SH-SY5Y (cell line): ENCODE results near the gene KCNMB1.

Experiments used
- GATA2 ChIP-seq: IDR thresholded peaks from 2 replicates; pipeline ENCODE4 v1.6.1; 2011; ENCODE audit warnings: mild to moderate bottlenecking, low read depth, low read length
- GATA3 ChIP-seq: IDR thresholded peaks from 2 replicates; pipeline ENCODE4 v1.6.1; 2011; ENCODE audit warnings: low read depth, mild to moderate bottlenecking, low read length, moderate library complexity

Gene KCNMB1

GRCh38 chr5:170405817-170406216 lies 16.6 kb upstream of the KCNMB1 start:
- TF ChIP-seq GATA3 (no peak), GATA2 (no peak)

GRCh38 chr5:170404398-170404797 lies 15.2 kb upstream of the KCNMB1 start:
- no peak for TF ChIP-seq GATA3
- TF ChIP-seq GATA2 = no peak

- TF ChIP-seq GATA3 (no peak), GATA2 (no peak)
Measured at GRCh38 chr5:170403675-170404074, 14.5 kb upstream of the KCNMB1 start.

- TF ChIP-seq GATA3 (no peak), GATA2 (no peak)
Measured at GRCh38 chr5:170402508-170402907, 13.3 kb upstream of the KCNMB1 start.

GRCh38 chr5:170397059-170397458 lies 7.9 kb upstream of the KCNMB1 start:
- no peak for TF ChIP-seq GATA2
- TF ChIP-seq GATA3 = no peak

- TF ChIP-seq GATA2 (no peak), GATA3 (no peak)
Measured at GRCh38 chr5:170393958-170394357, 4.8 kb upstream of the KCNMB1 start.

- TF ChIP-seq GATA2 (no peak), GATA3 (no peak)
Measured at GRCh38 chr5:170393235-170393634, 4.1 kb upstream of the KCNMB1 start.

GRCh38 chr5:170390472-170390871 lies 1.3 kb upstream of the KCNMB1 start:
- no peak for TF ChIP-seq GATA2
- TF ChIP-seq GATA3 = no peak

GRCh38 chr5:170389550-170389892 lies 354 bp upstream of the KCNMB1 start:
- TF ChIP-seq GATA2 (no peak), GATA3 (no peak)

- TF ChIP-seq GATA2 (no peak), GATA3 (no peak)
Measured at GRCh38 chr5:170387775-170388639, 1.2 kb downstream of the KCNMB1 start.

GRCh38 chr5:170386743-170387395 lies 2.3 kb downstream of the KCNMB1 start:
- TF ChIP-seq GATA3 = no peak
- TF ChIP-seq GATA2 = no peak

GRCh38 chr5:170383227-170383626 lies 5.9 kb downstream of the KCNMB1 start:
- no peak for TF ChIP-seq GATA2
- no peak for TF ChIP-seq GATA3

GRCh38 chr5:170382790-170383189 lies 6.4 kb downstream of the KCNMB1 start:
- no peak for TF ChIP-seq GATA3
- TF ChIP-seq GATA2 = no peak

GRCh38 chr5:170380361-170380951 lies 8.7 kb downstream of the KCNMB1 start:
- TF ChIP-seq GATA3 (no peak), GATA2 (no peak)

GRCh38 chr5:170378740-170379139 lies 10.4 kb downstream of the KCNMB1 start:
- no peak for TF ChIP-seq GATA3
- no peak for TF ChIP-seq GATA2

- TF ChIP-seq GATA3 = no peak
- TF ChIP-seq GATA2 = no peak
Measured at GRCh38 chr5:170377027-170377426, 12.1 kb downstream of the KCNMB1 start.

GRCh38 chr5:170375283-170375682 lies 13.9 kb downstream of the KCNMB1 start:
- no peak for TF ChIP-seq GATA3
- no peak for TF ChIP-seq GATA2
